ENCODE data around the gene SMPD3. TPM values are rescaled to one million over a fixed set of nuclear protein-coding genes. Genes with fewer than 3 reads are reported as not detected.
A peak's percentile ranks its signal among the peaks of the same experiment; 100 is the strongest.

Gene SMPD3
- total and polyA plus RNA-seq, 9 of the 15 experiments (the other 6 are each of a cell fraction or from before 2014, with no cell fraction given): 0.03 to 1.2 (median 0.18) TPM

DNA sequence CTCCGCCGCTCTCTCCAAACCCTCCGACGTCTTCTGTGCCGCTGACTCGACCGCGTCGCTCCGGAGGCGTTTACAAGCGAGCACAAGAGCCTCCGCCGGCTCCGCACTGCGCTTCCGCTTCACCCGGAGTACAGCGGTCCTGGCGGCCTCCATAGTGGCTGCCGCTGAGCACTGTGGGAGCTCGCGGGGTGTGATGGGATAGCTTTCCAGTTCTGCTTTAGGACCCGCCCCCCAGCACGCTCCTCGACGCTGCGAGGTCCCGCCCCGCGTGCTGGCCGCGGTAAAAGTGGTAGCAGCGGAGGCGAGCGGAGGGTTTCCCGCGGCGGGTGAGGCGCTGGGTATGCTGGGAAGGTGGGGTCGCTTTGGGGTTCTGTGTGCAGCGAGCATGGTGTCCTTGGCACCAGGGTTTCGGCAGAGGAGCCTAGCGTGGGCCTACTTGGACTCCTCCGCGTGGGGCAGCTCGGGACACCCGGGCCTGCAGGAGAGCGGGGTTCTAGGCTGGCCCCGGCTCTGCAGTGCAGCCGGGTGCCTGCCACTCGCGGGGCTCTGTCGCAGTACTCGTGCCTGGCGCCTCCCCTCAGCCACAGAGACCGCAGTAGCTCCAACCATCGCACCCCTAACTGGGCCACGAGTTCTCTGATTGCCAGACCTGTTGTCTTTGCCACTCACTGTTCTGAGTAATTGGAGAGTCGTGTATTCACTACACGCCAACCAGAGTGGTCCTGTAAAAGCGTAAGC lies 137.4 kb downstream of the SMPD3 start, which contains the start of the genes PRMT7 and SLC7A6OS (continued):
- TF ChIP-seq, protein P1, sequence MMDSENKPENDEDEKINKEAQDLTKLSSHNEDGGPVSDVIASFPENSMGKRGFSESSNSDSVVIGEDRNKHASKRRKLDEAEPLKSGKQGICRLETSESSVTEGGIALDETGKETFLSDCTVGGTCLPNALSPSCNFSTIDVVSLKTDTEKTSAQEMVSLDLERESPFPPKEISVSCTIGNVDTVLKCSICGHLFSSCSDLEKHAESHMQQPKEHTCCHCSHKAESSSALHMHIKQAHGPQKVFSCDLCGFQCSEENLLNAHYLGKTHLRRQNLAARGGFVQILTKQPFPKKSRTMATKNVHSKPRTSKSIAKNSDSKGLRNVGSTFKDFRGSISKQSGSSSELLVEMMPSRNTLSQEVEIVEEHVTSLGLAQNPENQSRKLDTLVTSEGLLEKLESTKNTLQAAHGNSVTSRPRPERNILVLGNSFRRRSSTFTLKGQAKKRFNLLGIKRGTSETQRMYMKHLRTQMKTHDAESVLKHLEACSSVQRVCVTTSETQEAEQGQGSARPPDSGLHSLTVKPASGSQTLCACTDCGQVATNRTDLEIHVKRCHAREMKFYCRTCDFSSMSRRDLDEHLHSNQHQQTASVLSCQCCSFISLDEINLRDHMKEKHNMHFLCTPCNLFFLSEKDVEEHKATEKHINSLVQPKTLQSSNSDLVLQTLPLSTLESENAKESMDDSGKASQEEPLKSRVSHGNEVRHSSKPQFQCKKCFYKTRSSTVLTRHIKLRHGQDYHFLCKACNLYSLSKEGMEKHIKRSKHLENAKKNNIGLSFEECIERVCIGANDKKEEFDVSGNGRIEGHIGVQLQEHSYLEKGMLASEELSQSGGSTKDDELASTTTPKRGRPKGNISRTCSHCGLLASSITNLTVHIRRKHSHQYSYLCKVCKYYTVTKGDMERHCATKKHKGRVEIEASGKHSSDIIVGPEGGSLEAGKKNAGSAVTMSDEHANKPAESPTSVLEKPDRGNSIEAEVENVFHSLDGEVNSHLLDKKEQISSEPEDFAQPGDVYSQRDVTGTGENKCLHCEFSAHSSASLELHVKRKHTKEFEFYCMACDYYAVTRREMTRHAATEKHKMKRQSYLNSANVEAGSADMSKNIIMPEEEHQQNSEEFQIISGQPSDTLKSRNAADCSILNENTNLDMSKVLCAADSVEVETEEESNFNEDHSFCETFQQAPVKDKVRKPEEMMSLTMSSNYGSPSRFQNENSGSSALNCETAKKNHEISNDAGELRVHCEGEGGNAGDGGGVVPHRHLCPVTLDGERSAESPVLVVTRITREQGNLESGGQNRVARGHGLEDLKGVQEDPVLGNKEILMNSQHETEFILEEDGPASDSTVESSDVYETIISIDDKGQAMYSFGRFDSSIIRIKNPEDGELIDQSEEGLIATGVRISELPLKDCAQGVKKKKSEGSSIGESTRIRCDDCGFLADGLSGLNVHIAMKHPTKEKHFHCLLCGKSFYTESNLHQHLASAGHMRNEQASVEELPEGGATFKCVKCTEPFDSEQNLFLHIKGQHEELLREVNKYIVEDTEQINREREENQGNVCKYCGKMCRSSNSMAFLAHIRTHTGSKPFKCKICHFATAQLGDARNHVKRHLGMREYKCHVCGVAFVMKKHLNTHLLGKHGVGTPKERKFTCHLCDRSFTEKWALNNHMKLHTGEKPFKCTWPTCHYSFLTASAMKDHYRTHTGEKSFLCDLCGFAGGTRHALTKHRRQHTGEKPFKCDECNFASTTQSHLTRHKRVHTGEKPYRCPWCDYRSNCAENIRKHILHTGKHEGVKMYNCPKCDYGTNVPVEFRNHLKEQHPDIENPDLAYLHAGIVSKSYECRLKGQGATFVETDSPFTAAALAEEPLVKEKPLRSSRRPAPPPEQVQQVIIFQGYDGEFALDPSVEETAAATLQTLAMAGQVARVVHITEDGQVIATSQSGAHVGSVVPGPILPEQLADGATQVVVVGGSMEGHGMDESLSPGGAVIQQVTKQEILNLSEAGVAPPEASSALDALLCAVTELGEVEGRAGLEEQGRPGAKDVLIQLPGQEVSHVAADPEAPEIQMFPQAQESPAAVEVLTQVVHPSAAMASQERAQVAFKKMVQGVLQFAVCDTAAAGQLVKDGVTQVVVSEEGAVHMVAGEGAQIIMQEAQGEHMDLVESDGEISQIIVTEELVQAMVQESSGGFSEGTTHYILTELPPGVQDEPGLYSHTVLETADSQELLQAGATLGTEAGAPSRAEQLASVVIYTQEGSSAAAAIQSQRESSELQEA (IDR thresholded peaks at IDR 0.05; ENCODE audit: low read depth): peak; percentile 87
- TF ChIP-seq ELF2 (CRISPR knock-in tag; IDR thresholded peaks at IDR 0.05) (no peak), ZNF507 (tag; conservative IDR thresholded peaks at IDR 0.05) (no peak), ZNF830 (CRISPR knock-in tag; IDR thresholded peaks at IDR 0.05) (0 out of 2 replicates have a peak, but pooled peaks have one; percentile 34), NRF1 (conservative IDR thresholded peaks at IDR 0.05 in 1 of 2, IDR thresholded peaks at IDR 0.05 in 1 of 2) (peak; percentile 35 to 46; a peak in 3 of 4 replicates), FIP1L1 (IDR thresholded peaks at IDR 0.05; ENCODE audit: low read depth, low read length, poor library complexity, severe bottlenecking) (peak; percentile 74), ZFP1 (CRISPR knock-in tag; IDR thresholded peaks at IDR 0.05) (no peak), KLF10 (CRISPR knock-in tag; IDR thresholded peaks at IDR 0.05) (no peak), NFIC (IDR thresholded peaks at IDR 0.05) (peak; percentile 27; the same call in 1 of the 2 replicates), TAF7 (tag; IDR thresholded peaks at IDR 0.05) (peak; percentile 53; the same call in 1 of the 2 replicates), ARID1B (IDR thresholded peaks at IDR 0.05) (no peak), TSC22D4 (tag; IDR thresholded peaks at IDR 0.05) (no peak)
- TF ChIP-seq, protein P2, sequence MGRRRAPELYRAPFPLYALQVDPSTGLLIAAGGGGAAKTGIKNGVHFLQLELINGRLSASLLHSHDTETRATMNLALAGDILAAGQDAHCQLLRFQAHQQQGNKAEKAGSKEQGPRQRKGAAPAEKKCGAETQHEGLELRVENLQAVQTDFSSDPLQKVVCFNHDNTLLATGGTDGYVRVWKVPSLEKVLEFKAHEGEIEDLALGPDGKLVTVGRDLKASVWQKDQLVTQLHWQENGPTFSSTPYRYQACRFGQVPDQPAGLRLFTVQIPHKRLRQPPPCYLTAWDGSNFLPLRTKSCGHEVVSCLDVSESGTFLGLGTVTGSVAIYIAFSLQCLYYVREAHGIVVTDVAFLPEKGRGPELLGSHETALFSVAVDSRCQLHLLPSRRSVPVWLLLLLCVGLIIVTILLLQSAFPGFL (CRISPR knock-in tag; IDR thresholded peaks at IDR 0.05): no peak
- TF ChIP-seq, protein P3, sequence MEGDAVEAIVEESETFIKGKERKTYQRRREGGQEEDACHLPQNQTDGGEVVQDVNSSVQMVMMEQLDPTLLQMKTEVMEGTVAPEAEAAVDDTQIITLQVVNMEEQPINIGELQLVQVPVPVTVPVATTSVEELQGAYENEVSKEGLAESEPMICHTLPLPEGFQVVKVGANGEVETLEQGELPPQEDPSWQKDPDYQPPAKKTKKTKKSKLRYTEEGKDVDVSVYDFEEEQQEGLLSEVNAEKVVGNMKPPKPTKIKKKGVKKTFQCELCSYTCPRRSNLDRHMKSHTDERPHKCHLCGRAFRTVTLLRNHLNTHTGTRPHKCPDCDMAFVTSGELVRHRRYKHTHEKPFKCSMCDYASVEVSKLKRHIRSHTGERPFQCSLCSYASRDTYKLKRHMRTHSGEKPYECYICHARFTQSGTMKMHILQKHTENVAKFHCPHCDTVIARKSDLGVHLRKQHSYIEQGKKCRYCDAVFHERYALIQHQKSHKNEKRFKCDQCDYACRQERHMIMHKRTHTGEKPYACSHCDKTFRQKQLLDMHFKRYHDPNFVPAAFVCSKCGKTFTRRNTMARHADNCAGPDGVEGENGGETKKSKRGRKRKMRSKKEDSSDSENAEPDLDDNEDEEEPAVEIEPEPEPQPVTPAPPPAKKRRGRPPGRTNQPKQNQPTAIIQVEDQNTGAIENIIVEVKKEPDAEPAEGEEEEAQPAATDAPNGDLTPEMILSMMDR (IDR thresholded peaks at IDR 0.05 in 2 of 3, conservative IDR thresholded peaks at IDR 0.05 in 1 of 3; ENCODE audit: insufficient read depth in 2 of 3, low read depth in 1 of 3, low read length in 3 of 3): no peak
- TF ChIP-seq, protein P4, sequence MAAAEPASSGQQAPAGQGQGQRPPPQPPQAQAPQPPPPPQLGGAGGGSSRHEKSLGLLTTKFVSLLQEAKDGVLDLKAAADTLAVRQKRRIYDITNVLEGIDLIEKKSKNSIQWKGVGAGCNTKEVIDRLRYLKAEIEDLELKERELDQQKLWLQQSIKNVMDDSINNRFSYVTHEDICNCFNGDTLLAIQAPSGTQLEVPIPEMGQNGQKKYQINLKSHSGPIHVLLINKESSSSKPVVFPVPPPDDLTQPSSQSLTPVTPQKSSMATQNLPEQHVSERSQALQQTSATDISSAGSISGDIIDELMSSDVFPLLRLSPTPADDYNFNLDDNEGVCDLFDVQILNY (CRISPR knock-in tag; IDR thresholded peaks at IDR 0.05): peak; percentile 71; the same call in 1 of the 2 replicates
